Stimulated activated CD8-positive, alpha-beta memory T cell treated with anti-CD3 and anti-CD28 coated beads, Interleukin-15, amount 100 ng/mL, for 1 hour (primary cell): ENCODE measurements around the gene OXNAD1.
A peak's percentile ranks its signal among the peaks of the same experiment; 100 is the strongest.
"Not testable (repeated sequence)": the region's sequence is repeated elsewhere in the genome, so short reads cannot be mapped to it uniquely, and the experiment has no call there.

Experiments
- DNase-seq: peaks from one replicate; pipeline ENCODE4 v3.0.0-alpha.2; 2020; ENCODE audit warnings: low read depth

Gene OXNAD1

DNA sequence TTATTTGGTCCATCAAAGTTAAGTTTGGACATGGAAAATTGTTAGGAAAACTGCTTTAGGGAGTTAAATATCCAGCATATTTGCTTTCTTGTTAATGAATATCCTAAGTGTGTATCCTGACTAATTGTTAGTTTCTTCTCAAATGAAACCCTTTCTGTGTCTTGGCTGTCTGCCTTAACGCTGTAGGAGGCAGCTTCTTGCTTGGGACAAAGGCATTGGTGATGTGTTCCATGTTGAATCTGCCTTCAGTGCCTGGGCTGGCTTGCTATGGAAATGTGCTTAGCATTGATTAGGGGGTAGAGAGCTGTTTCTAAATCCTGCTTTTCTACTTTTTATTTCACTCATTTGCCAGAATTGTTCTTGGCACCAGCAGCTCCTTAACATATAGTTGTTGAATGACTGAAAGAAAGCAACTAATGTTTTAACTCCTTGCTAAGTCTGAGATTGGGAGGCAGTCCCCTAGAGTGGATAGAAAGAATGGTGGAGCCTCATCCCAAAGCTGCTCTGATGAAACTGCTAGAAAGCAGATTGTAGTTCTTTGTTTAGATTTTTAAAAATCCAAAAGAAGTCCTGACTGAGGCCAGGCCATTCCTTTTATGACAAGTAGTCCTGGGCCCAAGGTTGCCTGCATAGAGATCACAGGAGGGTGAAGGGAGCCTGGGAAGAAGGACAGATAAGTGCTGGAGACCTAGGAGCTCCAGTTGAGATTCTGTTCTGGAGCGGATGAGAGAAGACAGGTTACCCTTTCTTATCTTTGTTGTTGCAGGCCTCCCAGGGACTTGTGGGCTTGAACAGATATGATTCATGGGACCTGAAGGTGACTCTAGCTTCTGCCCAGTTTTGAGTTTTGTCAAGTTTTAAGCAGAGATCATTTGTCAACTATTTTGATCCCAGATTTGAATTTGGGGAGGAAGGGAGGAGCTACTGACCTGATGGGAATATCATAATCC is 39.3 kb downstream of the OXNAD1 start:
- no peak for DNase-seq

DNA sequence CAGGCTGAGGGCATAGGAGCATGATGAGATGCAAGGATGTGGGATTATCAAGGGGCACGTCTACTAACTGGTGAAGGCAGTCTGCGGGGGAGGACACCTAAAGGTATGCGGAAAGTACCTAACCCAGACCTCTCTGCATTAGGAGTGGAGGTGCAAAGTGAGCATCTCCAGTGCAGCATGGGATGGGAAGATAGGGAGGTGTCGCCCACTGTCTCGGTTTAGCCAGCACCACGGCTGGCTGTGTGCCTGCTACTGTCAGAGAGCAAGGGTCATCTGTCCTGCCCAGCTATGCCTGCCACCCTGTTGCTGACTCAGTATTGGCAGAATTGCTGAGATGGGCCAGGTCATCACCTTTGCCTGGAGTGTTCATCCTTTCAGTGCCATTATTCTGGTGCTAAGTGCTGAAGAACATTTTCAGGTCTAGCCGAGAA is 40.1 kb downstream of the OXNAD1 start:
- DNase-seq = no peak

DNA sequence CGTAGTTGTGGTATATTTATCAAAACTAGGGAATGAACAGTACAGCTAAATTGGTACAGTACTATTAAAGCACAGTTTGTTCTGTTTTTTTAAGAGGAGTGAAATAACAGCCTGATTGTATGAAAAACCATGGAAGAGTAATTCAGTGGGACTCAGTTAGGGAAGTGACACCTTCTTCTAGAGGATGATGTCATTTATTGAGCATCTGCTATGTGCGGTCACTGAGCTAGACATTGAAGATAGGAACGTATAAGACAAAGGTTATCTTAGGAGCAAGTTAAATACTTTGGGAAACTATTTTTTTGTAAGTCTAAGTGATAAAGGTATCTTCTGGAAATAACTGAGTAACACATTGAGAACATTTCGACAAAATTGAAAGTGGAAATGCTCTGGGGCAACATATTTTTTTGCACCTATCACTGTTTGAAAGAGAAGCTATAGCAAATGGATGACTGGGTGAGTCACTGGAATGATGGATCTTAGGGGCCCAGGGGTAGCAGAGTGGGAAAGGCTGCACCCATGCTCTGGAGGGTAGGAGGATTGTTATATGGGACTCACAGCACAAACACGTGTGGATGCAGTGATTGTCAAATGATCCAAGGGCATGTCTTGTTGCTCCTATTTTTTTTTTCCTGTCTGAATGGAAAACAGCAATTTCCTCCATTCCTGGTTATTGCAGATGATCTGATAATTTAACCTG is 43.0 kb downstream of the OXNAD1 start:
- no peak for DNase-seq

DNA sequence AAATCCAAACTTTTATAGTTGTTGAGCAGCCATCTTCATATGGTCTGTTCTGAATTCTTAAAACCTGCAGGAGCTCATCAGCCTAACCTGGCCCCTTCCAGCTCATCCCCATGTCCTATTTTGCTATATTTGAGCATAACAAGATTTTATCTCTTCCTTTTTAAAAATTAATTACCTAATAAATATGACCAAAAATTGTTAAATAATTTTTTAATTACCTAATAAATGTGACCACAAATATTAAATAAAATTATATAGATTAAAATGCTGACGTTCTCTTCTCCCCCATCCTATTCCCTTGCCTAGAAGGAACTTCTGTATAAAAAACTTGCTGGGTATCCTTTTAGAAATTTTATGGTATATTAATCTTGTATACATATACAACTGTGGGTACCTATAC is 43.7 kb downstream of the OXNAD1 start:
- DNase-seq = no peak

DNA sequence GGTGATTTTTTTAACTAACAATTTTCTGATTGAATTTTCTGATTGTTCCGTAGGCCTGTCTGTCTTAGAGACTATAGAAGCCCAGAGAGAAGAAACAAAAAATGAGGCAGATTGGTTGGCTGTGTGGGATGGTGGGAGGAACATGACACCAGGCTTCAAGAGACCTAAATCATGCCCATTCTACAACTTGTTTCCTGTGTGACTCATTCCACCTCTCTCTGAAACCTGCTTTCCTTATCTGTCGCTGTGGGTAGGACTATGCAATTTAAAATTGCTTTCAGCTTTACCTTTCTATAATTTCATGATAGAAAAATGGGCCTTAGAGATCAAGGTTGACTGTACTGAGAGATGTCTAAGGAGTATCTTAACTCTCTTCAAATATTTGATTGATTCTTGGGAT is 44.5 kb downstream of the OXNAD1 start:
- no peak for DNase-seq

DNA sequence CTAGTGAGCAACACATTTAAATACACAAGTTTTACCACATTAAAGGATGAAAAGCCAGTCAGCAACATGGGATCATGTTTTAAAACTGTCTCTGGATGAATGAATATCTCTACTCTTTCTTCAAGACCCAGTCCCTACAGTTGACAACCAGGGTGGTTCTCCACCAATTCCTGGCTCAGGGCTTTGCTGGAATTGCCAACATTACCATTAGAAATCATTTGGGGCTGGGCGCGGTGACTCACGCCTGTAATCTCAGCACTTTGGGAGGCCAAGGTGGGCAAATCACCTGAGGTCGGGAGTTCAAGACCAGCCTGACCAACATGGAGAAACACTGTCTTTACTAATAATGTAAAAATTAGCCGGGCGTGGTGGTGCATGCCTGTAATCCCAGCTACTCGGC is 45.5 kb downstream of the OXNAD1 start:
- DNase-seq = not testable (repeated sequence)

DNA sequence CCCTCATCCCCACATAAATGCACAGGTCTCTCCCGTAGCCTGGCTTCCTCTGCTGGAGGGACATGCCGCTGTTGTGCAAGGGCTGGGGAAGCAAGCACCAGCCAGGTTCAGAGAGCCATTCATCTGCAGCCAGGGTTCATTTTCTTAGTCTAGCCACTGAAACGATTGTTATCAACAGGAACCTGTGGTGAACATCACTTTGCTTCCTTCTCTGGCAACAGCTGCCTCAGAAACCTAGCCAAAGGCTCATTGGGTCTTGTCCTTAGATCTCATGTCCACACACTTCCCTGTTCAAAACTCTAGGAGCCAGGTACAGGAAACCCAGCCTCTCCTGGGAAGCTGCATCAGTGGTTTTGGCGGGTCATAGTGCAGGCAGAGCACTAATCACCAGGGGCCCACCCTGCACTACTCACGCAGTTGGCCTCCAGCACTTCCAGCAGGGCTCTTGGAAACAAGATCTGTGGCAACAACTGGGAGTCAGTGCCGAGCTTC is 47.0 kb downstream of the OXNAD1 start:
- peak; percentile 15 for DNase-seq

DNA sequence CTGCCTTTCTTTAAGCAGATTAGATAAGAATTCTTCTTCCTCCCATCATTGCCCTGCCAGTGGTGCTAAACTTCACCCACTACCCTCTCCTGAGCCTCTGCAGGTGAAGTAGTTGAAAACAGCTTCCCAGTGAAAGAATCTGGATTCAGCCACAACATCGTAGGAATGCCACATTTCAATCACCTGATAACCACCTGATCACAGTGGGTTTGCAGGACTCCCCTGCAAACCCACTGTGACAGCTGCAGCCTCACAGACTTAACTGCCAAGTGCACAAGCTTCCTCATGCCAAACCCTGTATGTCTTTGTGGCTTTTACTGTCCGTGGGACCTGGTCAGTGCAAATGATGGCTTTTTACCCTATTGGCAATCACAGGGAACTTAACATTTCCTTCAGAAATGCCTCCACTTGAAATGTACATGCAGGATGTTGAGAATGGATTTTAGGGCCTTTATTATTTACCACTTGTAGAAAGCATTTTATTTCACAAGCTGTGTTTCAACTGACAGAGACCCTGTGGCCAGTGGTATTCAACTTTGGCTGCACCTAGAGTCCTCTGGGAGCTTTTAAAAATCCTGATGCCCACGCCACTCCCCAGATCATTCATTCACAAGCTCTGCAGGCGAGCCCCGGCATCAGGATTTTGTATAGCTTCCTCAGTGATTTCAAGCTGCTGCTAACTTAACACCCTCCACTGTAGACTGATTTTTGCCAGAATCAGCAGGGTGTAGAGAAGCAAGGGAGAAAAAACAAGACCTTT is 49.1 kb downstream of the OXNAD1 start:
- no peak for DNase-seq

DNA sequence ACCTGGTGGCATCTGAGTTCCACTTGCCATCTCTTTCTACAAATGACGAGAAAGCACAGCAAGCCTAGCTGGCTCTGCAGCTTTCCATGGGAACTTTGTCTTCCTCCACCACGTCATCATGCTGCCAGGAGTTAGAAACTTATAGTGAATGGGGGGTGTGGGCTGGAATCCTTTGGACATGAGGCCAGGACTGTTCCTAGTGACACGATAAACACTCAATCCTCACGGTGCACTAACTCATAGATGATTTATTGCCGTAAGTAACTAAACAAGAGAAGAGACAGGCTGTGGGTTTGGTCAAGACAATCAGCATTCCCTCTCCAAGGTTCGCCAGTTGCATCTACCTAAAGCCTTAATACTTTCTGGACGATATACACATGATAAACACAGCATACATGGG is 50.6 kb downstream of the OXNAD1 start:
- no peak for DNase-seq

DNA sequence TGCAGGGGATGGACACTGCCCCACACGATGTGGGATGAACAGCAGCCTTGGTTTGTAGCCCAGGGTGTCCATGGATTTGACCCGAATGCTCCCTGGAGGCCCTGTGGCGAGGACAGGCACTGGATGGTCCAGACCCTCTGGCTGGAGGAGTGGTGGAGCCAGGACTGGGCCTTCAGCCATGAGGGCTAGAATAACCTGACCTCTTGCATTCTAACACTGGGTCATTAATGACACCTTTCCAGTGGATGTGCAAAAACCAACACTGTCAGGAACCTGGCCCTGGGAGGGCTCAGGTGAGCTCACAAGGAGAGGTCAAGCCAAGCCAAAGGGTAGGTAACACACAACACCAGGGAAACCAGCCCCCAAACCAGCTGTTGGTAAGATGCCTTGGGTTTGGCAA is 51.4 kb downstream of the OXNAD1 start:
- DNase-seq = no peak

DNA sequence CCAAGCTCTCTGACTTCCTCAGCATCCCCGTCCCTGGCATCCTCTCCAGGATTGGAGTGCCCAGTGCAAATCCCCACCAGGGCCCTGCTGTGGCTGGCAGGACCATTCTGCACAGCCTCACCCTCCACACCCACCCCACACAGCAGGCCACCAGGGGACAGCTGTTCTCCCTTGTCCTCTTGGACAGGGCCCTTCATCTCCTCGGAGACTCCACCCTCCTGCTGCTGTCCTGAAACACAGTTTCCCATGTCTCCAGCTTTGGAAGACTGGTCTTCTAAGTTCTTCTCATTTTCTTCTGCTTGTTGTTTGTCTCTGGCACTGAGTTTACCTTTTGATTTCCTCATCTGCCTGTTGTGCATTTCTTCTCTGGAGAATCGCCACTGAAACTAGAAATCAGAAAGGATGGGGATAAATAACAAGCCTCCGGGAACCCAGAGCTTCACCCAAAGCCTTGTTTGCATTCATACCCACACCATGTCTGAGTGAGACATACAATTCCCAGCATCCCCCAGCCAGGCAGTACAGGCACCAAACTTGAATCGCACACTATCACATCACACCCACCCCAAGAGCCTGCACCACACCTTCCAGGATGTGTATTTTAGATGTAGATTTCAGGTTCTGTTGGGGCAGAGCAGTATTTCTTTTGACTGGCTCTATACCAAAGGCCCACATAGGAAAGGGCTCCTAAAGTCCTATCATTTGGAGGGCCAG is 52.0 kb downstream of the OXNAD1 start:
- DNase-seq = no peak

DNA sequence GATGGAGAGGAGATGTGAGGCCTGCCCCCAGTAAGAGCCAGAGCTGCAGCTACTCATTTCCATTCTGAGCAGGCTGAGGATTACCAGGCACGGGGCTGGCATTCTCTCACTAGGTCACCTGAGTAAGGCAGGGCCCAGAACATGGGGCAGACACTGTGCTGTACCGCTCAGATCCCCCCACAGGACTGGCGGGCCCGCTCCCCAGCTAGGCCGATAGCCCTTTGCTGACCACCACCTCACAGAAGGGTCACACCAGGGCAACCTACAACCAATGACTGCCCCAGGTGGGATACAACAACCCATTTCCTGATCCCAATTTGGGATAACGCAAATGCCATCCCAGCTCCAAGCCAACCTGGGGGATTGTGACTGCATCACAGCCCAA is 52.5 kb downstream of the OXNAD1 start:
- DNase-seq = no peak

DNA sequence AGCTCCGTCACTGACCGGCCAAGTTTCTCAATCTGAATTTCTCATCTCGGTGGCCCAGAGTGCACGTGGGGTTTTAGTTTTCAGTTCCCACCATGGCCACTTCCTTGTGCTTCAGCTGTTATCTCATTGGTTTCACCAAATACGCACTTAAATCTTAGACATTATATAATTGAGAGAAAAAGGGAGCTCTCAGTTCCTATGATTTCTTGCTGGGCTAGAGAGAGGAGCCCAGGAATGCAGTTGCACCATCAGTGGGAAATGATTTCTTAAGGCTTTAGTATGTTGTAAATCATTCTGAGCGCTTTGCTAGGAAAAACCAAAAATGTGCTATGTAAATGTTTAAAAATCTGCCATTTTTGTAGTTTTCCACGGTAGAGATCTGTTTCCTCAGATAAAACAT is 53.2 kb downstream of the OXNAD1 start:
- DNase-seq = no peak

DNA sequence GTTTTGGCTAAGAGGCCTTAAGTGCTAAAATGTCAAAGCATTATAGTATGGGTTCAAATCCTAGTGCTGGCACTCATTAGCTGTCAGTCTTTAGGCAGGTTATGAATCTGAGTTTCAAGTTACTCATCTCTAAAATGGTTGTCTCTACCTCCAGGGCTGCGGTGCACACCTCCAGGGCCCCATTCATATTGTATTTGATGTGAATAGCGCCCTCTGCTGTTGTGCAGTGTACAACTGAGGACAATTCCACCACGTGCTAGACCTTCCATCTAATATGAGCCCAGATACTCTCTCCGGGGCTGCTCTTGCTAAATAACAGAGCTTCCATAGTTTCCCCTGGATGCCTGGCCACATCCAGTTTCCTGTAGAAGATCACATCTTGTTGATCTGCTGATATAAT is 54.3 kb downstream of the OXNAD1 start:
- peak; percentile 57 for DNase-seq

DNA sequence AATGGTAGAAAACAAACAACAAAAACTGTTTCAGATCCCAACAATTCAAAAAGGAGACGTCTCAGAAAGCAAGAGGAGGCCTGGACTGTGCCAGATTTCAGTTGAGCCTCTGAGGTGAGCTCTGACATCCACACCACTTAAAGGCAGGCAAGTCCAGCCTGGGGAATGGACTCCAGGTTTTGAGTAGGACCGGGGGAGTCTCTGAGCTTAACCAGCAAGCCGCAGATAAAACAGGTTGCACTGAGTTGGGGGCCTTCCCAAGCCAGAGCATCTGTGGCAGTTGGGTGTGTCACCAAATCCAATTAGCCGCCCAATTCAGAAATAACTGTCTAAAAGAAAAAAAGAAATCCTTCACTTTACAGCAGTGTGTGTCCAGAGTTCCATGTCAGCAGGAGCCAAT is 54.7 kb downstream of the OXNAD1 start:
- DNase-seq = no peak

DNA sequence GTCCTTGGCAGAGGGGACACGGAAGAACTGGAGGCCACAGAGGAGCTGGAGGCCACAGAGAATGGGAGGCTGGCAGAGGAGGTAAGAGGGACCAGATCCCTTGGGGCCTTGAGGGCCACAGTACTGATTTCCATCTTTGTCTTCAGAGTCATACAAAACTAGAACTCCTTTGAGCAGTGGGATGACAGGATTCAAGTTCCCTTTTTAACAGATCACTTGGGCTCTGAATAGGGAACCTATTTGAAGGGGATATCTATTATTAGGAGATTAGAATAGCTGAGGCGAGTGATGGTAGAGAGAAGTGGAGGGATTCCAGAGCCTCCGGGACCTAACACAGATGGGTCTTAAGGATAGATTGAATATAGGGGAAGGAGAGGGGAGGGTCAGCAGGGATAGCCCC is 55.7 kb downstream of the OXNAD1 start:
- DNase-seq = no peak

DNA sequence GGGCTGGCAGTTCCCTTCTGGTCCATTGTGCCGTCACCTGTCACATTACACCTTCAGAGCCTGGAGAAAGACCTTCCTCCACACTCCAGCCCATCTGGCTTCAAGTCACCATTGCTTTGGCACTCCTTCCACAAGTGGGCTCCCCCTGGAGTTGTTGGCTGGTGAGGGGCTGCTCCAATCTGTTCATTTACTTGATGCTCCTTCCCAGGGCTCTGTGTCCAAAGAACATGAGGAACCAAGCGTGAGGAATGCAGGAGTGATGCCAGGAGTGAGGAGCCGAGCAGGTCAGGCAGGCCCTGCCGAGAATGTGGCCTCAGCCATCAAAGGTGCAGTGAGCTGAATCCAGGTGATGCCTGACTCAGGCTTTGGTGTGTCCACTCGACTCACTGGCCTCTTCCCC is 57.2 kb downstream of the OXNAD1 start:
- no peak for DNase-seq

DNA sequence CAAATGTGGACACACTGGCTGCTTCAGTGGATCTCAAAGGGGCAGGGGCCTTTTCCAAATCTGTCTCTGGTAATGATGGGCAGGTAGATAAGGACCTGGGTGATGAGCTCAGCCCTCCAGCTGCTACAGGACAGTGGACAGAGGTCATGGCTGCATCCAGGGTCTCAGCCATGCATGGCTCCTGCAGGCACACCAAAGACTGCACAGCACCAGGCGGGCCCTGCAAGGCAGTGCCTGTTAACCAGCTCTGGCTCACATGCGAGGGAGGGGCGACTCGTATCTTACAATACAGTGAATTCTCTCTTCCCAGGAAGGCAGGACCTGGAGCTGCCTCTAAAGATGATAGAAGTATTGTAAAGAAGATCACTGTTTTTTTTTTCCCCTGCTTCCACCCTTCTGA is 58.7 kb downstream of the OXNAD1 start:
- DNase-seq = no peak

DNA sequence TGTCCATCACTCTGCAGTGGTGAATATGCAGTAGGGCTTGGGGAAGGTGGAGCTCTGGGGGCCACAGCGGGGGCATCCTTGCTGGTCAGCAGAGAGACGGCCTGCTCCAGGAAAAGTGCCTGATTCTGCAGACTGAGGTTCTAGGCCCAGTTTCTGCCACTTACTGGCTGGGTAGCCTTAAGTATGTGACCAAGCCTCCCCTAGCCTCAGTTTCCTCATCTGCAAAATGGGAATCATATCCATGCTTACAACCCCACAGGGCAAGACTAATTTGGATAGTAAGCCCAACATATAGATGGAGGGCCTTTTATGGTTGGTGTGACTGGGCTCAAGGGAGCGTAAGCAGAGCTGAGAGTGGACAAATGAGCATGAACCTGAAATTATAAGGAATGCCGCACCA is 60.8 kb downstream of the OXNAD1 start:
- DNase-seq = no peak

DNA sequence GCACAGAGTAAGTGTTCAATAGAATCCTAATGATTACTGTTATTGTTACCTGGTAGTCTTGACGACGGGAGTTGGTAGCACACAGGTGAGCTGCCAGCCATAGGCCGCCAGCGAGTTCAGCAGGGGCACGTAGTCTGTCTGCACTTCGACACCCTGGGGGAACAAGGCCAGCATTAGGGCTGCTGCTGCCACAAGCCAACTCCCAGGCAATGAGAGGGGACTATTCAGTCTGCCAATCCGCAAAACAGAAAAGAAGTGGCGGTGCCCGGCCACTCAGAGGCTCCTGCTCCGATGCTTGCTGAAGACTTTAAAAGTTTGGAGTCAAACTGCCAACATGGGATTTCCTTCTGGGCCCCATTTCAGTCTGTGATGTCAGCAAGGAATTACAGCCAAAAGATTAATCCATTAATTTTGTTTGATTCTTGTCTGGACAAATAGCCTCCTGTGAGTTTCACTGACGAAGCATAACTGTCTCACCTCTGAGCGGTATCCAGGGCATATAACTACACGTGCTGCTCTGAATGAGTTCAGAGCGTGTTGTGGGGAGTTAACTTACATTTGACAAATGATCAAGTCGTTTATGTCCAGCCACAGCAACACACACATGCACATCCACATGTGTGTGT is 61.8 kb downstream of the OXNAD1 start:
- no peak for DNase-seq

DNA sequence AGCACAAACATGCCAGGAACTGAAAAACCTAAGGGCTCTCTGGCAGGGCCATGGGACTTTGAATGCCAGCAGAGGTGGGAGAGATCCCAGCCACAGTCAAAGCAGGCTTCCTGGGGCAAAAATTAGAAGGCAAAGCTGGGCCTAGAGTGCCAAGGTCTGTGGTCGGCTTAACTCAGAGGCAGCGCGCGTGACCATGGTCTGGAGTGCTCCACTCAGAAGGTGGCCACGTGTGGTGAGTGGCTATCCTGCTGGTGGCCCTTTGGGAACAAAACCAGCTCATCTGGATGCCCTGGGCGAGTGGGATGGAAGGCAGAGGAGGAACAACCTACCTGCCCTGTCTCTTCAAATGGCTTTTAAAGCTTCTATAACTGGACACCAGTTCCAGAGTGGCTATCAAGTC is 63.1 kb downstream of the OXNAD1 start:
- DNase-seq = no peak
